ENCODE data around the gene AKAP13. TPM values are rescaled to one million over a fixed set of nuclear protein-coding genes. Genes with fewer than 3 reads are reported as not detected.
"Not testable (repeated sequence)": the region's sequence is repeated elsewhere in the genome, so short reads cannot be mapped to it uniquely, and the experiment has no call there.

Gene AKAP13, protein sequence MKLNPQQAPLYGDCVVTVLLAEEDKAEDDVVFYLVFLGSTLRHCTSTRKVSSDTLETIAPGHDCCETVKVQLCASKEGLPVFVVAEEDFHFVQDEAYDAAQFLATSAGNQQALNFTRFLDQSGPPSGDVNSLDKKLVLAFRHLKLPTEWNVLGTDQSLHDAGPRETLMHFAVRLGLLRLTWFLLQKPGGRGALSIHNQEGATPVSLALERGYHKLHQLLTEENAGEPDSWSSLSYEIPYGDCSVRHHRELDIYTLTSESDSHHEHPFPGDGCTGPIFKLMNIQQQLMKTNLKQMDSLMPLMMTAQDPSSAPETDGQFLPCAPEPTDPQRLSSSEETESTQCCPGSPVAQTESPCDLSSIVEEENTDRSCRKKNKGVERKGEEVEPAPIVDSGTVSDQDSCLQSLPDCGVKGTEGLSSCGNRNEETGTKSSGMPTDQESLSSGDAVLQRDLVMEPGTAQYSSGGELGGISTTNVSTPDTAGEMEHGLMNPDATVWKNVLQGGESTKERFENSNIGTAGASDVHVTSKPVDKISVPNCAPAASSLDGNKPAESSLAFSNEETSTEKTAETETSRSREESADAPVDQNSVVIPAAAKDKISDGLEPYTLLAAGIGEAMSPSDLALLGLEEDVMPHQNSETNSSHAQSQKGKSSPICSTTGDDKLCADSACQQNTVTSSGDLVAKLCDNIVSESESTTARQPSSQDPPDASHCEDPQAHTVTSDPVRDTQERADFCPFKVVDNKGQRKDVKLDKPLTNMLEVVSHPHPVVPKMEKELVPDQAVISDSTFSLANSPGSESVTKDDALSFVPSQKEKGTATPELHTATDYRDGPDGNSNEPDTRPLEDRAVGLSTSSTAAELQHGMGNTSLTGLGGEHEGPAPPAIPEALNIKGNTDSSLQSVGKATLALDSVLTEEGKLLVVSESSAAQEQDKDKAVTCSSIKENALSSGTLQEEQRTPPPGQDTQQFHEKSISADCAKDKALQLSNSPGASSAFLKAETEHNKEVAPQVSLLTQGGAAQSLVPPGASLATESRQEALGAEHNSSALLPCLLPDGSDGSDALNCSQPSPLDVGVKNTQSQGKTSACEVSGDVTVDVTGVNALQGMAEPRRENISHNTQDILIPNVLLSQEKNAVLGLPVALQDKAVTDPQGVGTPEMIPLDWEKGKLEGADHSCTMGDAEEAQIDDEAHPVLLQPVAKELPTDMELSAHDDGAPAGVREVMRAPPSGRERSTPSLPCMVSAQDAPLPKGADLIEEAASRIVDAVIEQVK (N-terminal part only)
- 18.2 TPM for polyA plus RNA-seq (2012; ENCODE audit: insufficient read depth, insufficient read length)

- peak within 1 kb of the TSS; percentile 61 for H3K4me3 ChIP-seq (ENCODE audit: low read length)
- peak; percentile 98 for DNase-seq (ENCODE audit: low read depth, low spot score)
Observed at GRCh38 chr15:85380217-85380811, at the start of gene AKAP13. Gene AKAP13, plus strand, starts transcription at chr15:85380603. Its CDS starts 105,118 bp downstream, at chr15:85485721.

- DNase-seq (ENCODE audit: low read depth, low spot score): peak; percentile 46
- no peak overlapping the region for H3K4me3 ChIP-seq (ENCODE audit: low read length)
Observed at GRCh38 chr15:85330901-85331588, 49.4 kb upstream of the AKAP13 start.

DNA sequence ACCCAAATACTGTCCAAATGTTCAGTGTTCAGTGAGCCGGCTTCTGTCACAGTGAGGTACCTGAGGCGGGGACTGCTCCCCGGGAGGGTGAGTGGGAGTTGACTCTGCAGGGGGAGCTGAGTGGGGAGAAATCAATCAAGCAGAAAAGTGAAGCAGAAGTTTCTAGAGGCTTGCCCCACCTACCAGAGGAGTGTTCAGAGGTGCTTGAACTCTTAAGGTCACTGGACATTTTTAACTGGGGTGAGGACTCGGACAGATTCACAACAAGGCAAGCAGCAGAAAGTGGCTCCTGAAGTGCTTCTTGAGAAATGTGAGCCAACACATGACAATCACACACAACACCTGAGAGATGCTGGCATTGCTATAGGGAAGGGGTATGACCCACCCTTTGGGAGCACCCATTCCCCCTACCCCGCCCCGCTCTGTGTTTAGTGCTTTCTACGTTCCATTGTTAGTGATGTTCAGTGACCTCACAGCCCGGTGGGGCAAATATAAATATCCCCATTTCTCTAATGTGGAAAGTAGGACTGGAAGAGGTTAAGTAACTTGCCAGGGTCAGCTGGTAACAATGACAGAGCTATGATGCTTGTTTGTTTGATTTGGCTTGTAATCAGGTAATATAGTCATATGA lies 48.6 kb upstream of the AKAP13 start:
- DNase-seq (ENCODE audit: low read depth, low spot score): no peak

DNA sequence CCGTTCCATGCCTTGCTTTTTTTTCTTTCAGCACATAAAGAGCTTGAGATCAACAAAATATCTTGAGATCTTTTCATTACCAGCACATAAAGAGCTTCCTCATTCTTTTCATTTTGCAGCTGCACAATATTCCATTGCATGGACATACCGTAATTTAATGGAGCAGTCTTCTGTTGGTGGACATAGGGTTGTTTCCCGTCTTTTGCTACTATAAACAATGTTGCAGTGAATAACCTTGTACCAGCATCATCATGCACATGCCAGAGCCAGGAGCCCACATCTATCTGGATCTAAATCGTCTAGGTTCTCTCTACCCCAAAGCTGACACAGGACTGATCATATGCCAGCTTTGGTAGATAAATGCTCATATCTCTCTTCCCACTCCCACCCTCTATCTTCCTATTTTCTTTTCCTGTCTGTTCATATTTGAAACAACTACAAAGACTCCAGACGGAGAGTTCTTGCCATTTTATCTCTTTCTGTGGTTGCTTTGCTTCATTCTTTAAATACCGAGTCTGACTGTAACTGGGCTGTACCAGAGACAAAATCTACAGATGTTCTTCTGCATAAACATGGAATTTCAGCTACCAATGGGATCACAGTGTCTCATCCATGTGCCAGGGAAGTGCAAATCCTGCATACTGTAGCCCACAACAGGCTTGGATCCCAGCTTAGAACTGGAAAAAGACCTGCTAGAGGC lies 47.1 kb upstream of the AKAP13 start:
- DNase-seq (ENCODE audit: low read depth, low spot score): no peak
- H3K4me3 ChIP-seq (ENCODE audit: low read length): no peak overlapping the region

More for the DNA sequence above, 48.6 kb upstream of the AKAP13 start:
- no peak overlapping the region for H3K4me3 ChIP-seq (ENCODE audit: low read length)

GRCh38 chr15:85334241-85334640 lies 46.2 kb upstream of the AKAP13 start:
- H3K4me3 ChIP-seq (ENCODE audit: low read length): no peak overlapping the region
- DNase-seq (ENCODE audit: low read depth, low spot score): no peak

GRCh38 chr15:85335193-85335942 lies 45.0 kb upstream of the AKAP13 start:
- no peak overlapping the region for H3K4me3 ChIP-seq (ENCODE audit: low read length)
- no peak for DNase-seq (ENCODE audit: low read depth, low spot score)

DNA sequence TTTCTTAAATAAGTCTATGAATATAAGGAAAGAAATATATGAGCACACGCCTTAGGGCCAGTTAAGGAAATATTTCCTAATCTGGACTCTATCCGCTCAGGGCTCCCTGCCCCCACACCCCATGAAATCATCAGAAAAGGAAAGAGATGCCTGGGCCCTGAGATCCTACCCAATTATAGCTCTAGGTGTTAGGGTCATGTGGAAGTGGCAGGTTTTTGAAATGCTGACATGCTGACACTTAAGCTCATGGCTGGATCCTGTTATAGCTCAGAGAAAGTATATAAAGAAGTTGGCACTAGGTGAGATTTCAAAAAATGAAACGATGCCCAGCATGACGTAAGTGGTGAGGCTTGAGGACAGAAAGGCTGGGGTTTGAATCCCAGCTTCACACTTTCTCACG lies 43.5 kb upstream of the AKAP13 start:
- no peak overlapping the region for H3K4me3 ChIP-seq (ENCODE audit: low read length)
- no peak for DNase-seq (ENCODE audit: low read depth, low spot score)

DNA sequence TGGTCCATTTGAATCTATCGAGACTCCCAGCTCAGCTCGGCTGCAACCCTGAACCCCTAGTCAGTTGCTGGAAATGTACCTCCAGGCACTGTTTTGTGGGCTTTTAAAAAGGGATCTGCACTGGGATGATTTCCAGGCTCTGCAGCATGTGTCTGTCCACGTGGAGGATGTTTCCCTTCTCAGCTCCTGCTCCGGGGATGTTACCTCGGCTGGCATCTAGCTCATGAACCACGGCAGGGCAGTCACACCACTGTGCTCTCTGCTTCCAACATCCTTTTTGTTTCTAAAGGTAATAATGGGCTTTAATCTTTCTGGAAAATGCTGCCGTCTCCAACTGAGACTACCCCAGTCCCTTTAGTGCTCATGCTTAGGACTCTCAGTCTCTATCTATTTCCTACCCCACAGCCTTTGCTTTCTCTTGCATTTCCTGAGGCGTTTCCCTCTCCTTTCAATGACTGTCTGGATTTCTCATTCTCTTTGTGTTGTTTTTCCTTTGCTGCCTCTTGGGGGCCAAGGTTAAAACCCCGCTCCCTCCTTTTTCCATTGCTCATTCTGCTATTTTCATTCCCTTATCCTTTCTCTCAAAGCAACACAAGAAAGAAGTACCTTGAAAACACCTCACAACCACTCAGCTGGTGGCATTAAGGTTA lies 42.9 kb upstream of the AKAP13 start:
- H3K4me3 ChIP-seq (ENCODE audit: low read length): no peak overlapping the region
- DNase-seq (ENCODE audit: low read depth, low spot score): no peak

DNA sequence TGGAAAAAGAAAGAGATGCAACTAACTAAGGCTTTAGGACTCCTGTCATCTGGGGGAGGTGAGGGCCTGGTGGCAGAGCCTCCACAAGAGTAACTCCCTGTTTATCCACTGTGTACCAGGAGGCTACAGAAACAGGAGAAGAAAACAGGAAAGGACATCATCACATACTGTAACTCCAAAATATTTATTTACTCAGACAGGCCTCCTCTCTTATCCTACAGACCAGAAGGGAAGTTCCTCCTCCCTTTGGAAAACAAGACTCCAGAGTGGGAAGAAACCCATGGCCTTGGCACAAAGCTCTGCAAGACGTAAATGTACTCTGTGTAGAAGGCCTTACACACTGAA lies 40.1 kb upstream of the AKAP13 start:
- no peak for DNase-seq (ENCODE audit: low read depth, low spot score)
- no peak overlapping the region for H3K4me3 ChIP-seq (ENCODE audit: low read length)

DNA sequence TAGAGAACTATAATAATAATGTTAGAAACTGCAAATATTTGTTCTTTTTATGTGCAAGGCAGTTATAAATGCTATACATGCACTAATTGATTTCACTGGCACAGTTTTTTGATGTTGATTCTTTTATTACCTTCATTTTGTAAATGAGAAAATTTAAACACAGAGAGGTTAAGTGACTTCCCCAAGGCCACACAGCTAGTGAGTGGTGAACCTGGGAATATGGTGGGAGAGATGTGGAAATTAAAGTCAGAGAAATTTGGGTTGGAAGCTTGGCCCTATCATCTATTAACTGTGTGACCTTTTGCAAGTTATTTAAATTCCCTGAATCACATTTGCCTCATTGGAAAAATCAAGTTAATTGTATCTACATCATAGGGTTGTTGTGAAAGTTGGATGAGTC lies 39.6 kb upstream of the AKAP13 start:
- H3K4me3 ChIP-seq (ENCODE audit: low read length): no peak overlapping the region
- DNase-seq (ENCODE audit: low read depth, low spot score): no peak

DNA sequence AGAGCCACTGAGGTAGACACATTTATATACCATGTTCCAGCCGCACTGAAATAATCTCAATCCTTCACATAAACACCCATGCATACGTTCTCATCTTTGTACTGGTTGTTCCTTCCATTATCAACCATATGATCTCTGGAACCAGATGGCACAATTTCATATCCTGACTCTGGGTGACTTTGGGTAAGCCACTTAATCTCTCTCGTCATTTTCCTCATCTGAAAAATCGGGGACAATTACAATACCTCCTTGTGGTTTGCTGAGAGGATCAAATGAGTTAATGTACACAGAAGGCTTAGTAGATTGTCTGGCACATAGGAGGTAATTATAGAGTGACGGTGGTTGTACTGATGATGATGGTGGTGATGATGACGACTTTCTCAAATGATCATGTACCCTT lies 38.2 kb upstream of the AKAP13 start:
- not testable (repeated sequence) for H3K4me3 ChIP-seq (ENCODE audit: low read length); DNase-seq (ENCODE audit: low read depth, low spot score)

GRCh38 chr15:85343443-85343842 lies 37.0 kb upstream of the AKAP13 start:
- not testable (repeated sequence) for DNase-seq (ENCODE audit: low read depth, low spot score); H3K4me3 ChIP-seq (ENCODE audit: low read length)

DNA sequence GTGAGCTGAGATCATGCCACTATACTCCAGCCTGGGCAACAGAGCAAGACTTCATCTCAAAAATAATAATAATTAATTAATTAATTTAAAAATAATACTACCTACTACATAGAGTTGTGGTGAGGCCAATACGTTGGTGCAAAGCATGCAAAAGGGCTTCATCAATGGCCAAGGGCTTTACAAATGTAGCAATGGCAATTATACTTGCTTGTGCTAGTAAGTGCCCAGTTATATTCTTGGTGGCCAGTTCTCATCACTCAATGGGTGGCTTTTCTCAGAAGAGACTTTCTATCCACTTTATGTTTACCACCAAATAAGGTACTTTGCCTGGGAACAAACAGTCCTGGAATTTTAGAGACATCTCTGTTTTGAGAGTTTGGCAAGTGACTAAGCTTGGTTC lies 36.2 kb upstream of the AKAP13 start:
- not testable (repeated sequence) for H3K4me3 ChIP-seq (ENCODE audit: low read length); DNase-seq (ENCODE audit: low read depth, low spot score)

DNA sequence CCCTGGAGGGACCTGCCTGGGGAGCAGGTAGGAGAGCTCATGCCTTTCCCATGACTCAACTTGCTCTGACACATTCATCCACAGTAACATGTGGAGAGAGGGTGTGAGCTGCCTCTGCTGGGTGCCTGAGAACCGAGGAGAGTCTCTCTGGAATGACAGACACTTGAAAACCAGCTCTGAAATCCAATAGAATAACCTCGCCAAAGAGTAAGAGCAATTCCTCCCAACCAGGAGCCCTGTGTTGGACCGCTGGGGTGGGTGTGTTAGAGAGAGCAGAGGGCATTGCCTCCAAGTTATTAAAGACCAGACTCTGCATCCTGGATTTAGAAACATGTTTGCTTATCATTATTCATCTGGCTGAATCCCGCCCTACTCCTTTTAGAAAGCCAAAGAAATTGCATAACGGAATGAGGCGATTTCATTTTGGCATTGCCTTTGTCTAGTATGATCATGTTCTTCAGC lies 35.7 kb upstream of the AKAP13 start:
- not testable (repeated sequence) for H3K4me3 ChIP-seq (ENCODE audit: low read length); DNase-seq (ENCODE audit: low read depth, low spot score)

GRCh38 chr15:85345196-85345918 lies 35.0 kb upstream of the AKAP13 start:
- not testable (repeated sequence) for DNase-seq (ENCODE audit: low read depth, low spot score); H3K4me3 ChIP-seq (ENCODE audit: low read length)
